H1 (cell line): ENCODE measurements around the gene DIPK1C. TPM values are rescaled to one million over a fixed set of nuclear protein-coding genes. Genes with fewer than 3 reads are reported as not detected.

Experiments
- CTCF ChIA-PET: fragments of 300-600 bp; sonication (Branson Sonifier 250); formaldehyde crosslinking; loops from one replicate; lab custom pipeline; 2021; ENCODE audit not compliant: partially characterized antibody; lab: Charles Lee
- POLR2A ChIA-PET: fragments of 300-600 bp; sonication (Branson Sonifier 250); formaldehyde crosslinking; loops from one replicate; lab custom pipeline; 2021; ENCODE audit warnings: inconsistent platforms; ENCODE audit not compliant: partially characterized antibody; lab: Charles Lee
- DNase-seq, 2 experiments: peaks; one replicate each; pipeline versions ENCODE4 v3.0.0 to v3.0.0-alpha.2; 2010 to 2022; ENCODE audit warnings: low spot score in 2 of 2, low read depth in 1 of 2, mixed read lengths in 1 of 2
- FAIRE-seq: peaks from 2 replicates; lab custom pipeline; 2011; peaks lifted over from hg19 to GRCh38; lab: Jason Lieb, UNC
- H2AFZ ChIP-seq: 2 replicates; pipeline ENCODE4 v1.8.1; 2012; ENCODE audit warnings: low read length, inconsistent platforms
- H2AK5ac ChIP-seq: 2 replicates; pipeline ENCODE4 v1.6.1; 2013; ENCODE audit warnings: low read depth, low read length
- H2BK120ac ChIP-seq: replicated peaks from 2 replicates; pipeline ENCODE3; 2013; ENCODE audit warnings: low read depth, low read length, inconsistent platforms
- H2BK12ac ChIP-seq: 2 replicates; pipeline ENCODE4 v1.6.1; 2013; ENCODE audit warnings: low read depth, low read length
- H2BK15ac ChIP-seq: 2 replicates; pipeline ENCODE4 v1.6.1; 2013; ENCODE audit warnings: low read length
- H2BK20ac ChIP-seq: 2 replicates; pipeline ENCODE4 v1.6.1; 2013; ENCODE audit warnings: low read length
- H2BK5ac ChIP-seq: 2 replicates; pipeline ENCODE4 v1.6.1; 2013; ENCODE audit warnings: low read depth, low read length
- H3K14ac ChIP-seq: 2 replicates; pipeline ENCODE4 v1.6.1; 2013; ENCODE audit warnings: inconsistent platforms; ENCODE audit not compliant: insufficient read length
- H3K18ac ChIP-seq: 2 replicates; pipeline ENCODE4 v1.6.1; 2013; ENCODE audit warnings: low read length; ENCODE audit errors: extremely low read depth
- H3K23ac ChIP-seq: 2 replicates; pipeline ENCODE4 v1.6.1; 2013; ENCODE audit warnings: inconsistent platforms; ENCODE audit not compliant: insufficient read length
- H3K23me2 ChIP-seq: 2 replicates; pipeline ENCODE4 v1.6.1; 2013; ENCODE audit warnings: low read depth, low read length
- H3K27ac ChIP-seq: 2 replicates; pipeline ENCODE4 v1.6.1; 2011; ENCODE audit warnings: low read depth, low read length, inconsistent platforms
- H3K27me3 ChIP-seq, 4 experiments: replicated peaks in 1 of 4; 1 replicate in 1 of 4; 2 replicates in 3 of 4; pipeline versions ENCODE4 v1.6.1 to v1.8.1; 2011 to 2013; ENCODE audit warnings: low read length in 3 of 4, mild to moderate bottlenecking in 3 of 4, inconsistent platforms in 2 of 4, mixed read lengths in 2 of 4, moderate library complexity in 1 of 4; ENCODE audit not compliant: control insufficient read depth in 3 of 4, insufficient read depth in 3 of 4; ENCODE audit errors: extremely low read depth in 1 of 4
- H3K36me3 ChIP-seq, 4 experiments: 2 replicates each; pipeline versions ENCODE4 v1.6.1 to v1.8.1; 2011 to 2013; ENCODE audit warnings: mild to moderate bottlenecking in 4 of 4, low read length in 3 of 4, moderate library complexity in 2 of 4, control low read depth in 1 of 4, inconsistent platforms in 1 of 4; ENCODE audit not compliant: insufficient read depth in 4 of 4, control insufficient read depth in 2 of 4
- H3K4ac ChIP-seq: replicated peaks from 2 replicates; pipeline ENCODE3; 2013; ENCODE audit warnings: low read length, low read depth, mixed read lengths, inconsistent platforms; ENCODE audit not compliant: insufficient read length
- H3K4me1 ChIP-seq, 4 experiments: replicated peaks in 1 of 4; 1 replicate in 1 of 4; 2 replicates in 3 of 4; pipeline versions ENCODE4 v1.6.1 to v1.8.1; 2011 to 2013; ENCODE audit warnings: low read length in 3 of 4, inconsistent platforms in 2 of 4, mixed read lengths in 1 of 4; ENCODE audit not compliant: insufficient read depth in 4 of 4, control insufficient read depth in 3 of 4
- H3K4me2 ChIP-seq, 2 experiments: 2 replicates each; pipeline versions ENCODE4 v1.6.1 to v1.8.1; 2011 to 2013; ENCODE audit warnings: low read depth in 2 of 2, low read length in 2 of 2, control low read depth in 1 of 2, inconsistent platforms in 1 of 2, mild to moderate bottlenecking in 1 of 2; ENCODE audit not compliant: insufficient read depth in 1 of 2
- H3K4me3 ChIP-seq, 4 experiments: fragments of 200-600, 300-600 bp in 1 of 4; sonication (generic), shearing (Covaris generic), sonication (Bioruptor Twin) in 1 of 4; 2 replicates each; pipeline versions ENCODE4 v1.5.1 to v1.8.1; 2011 to 2016; ENCODE audit warnings: low read length in 4 of 4, low read depth in 3 of 4, control low read depth in 2 of 4, inconsistent platforms in 2 of 4, mild to moderate bottlenecking in 2 of 4, mixed read lengths in 1 of 4, moderate library complexity in 1 of 4; ENCODE audit not compliant: insufficient read depth in 2 of 4; ENCODE audit errors: extremely low read depth in 1 of 4
- H3K56ac ChIP-seq: replicated peaks from 2 replicates; pipeline ENCODE3; 2013; ENCODE audit warnings: low read depth, mild to moderate bottlenecking, mixed read lengths, low read length, inconsistent platforms; ENCODE audit not compliant: insufficient read length
- H3K79me1 ChIP-seq: 2 replicates; pipeline ENCODE4 v1.6.1; 2013; ENCODE audit warnings: low read depth, low read length, control low read depth
- H3K79me2 ChIP-seq, 2 experiments: 2 replicates each; pipeline versions ENCODE4 v1.6.1 to v1.8.1; 2012 to 2013; ENCODE audit warnings: low read length in 2 of 2, mild to moderate bottlenecking in 2 of 2, inconsistent platforms in 1 of 2; ENCODE audit not compliant: insufficient read depth in 2 of 2, control insufficient read depth in 1 of 2
- H3K9ac ChIP-seq, 4 experiments: replicated peaks in 1 of 4; 1 replicate in 1 of 4; 2 replicates in 3 of 4; pipeline versions ENCODE4 v1.6.1 to v1.8.1; 2011 to 2013; ENCODE audit warnings: low read depth in 3 of 4, low read length in 3 of 4, control low read depth in 2 of 4, mild to moderate bottlenecking in 2 of 4, moderate library complexity in 2 of 4, inconsistent platforms in 1 of 4; ENCODE audit errors: extremely low read depth in 1 of 4
- H3K9me3 ChIP-seq, 2 experiments: 2 replicates each; pipeline versions ENCODE4 v1.6.1 to v1.8.1; 2012 to 2013; ENCODE audit warnings: mild to moderate bottlenecking in 2 of 2, moderate library complexity in 2 of 2, control low read depth in 1 of 2, inconsistent platforms in 1 of 2, low read depth in 1 of 2, low read length in 1 of 2, mixed read lengths in 1 of 2; ENCODE audit not compliant: insufficient read depth in 2 of 2
- H4K20me1 ChIP-seq, 2 experiments: replicated peaks in 1 of 2; 2 replicates each; pipeline versions ENCODE3 to v1.8.1; 2011 to 2013; ENCODE audit warnings: inconsistent platforms in 2 of 2, low read length in 2 of 2, mild to moderate bottlenecking in 1 of 2; ENCODE audit not compliant: insufficient read depth in 2 of 2, control insufficient read depth in 1 of 2
- H4K5ac ChIP-seq: 2 replicates; pipeline ENCODE4 v1.6.1; 2013; ENCODE audit warnings: low read length, low read depth, mixed read lengths, inconsistent platforms; ENCODE audit not compliant: insufficient read length
- H4K8ac ChIP-seq: 2 replicates; pipeline ENCODE4 v1.8.0; 2013; ENCODE audit warnings: mild to moderate bottlenecking, moderate library complexity, low read length, inconsistent platforms; ENCODE audit not compliant: insufficient read depth; ENCODE audit errors: extremely low read depth
- H4K91ac ChIP-seq: replicated peaks from 2 replicates; pipeline ENCODE3; 2013; ENCODE audit warnings: low read length, mixed read lengths, inconsistent platforms; ENCODE audit not compliant: insufficient read length
- CREB1 ChIP-seq: IDR thresholded peaks from 2 replicates; pipeline ENCODE4 v1.6.1; 2012; ENCODE audit warnings: inconsistent platforms
- FOSL1 ChIP-seq: IDR thresholded peaks from 2 replicates; pipeline ENCODE4 v1.6.1; 2011; ENCODE audit warnings: mild to moderate bottlenecking, low read depth, low read length, moderate library complexity; ENCODE audit not compliant: insufficient read depth
- NRF1 ChIP-seq: IDR thresholded peaks from 2 replicates; pipeline ENCODE4 v1.6.1; 2011; ENCODE audit warnings: mild to moderate bottlenecking, low read depth, low read length, improper control_type of control experiment
- RXRA ChIP-seq: IDR thresholded peaks from 2 replicates; pipeline ENCODE4 v1.6.1; 2011; ENCODE audit warnings: low read depth, mild to moderate bottlenecking, low read length, moderate library complexity; ENCODE audit not compliant: insufficient read depth
- WGBS, 2 experiments: shearing (Covaris generic) in 1 of 2; methylation state at CpG; one replicate each; pipeline versions ENCODE4 v1.1.6 to v1.1.7; 2013 to 2015; ENCODE audit warnings: low lambda C conversion rate in 2 of 2, mixed read lengths in 2 of 2, inconsistent platforms in 1 of 2, low coverage in 1 of 2, missing lambda C conversion rate in 1 of 2; ENCODE audit not compliant: insufficient replicate concordance in 2 of 2, insufficient coverage in 1 of 2, insufficient read length in 1 of 2; ENCODE audit errors: extremely low coverage in 1 of 2, missing lambda C conversion rate in 1 of 2; 5-methylcytosine and 5-hydroxymethylcytosine counted together
- polyA plus RNA-seq, 7 experiments: library from polyadenylated mRNA; depleted of rRNA in 3 of 7; stranded (reverse) in 5 of 7; unstranded in 2 of 7; fragments of >200 nt in 5 of 7; fragments of 200-250 nt in 2 of 7; gene quantifications; 1 replicate in 5 of 7; 2 replicates in 1 of 7; 4 replicates in 1 of 7; pipeline versions ENCODE4 v1.2.1 to v1.2.3, GENCODE V29; 2011 to 2013; ENCODE audit warnings: missing spikeins in 2 of 7, mixed read lengths in 2 of 7
- total RNA-seq: library from RNA; stranded (reverse); fragmentation: NEBNext Ultra II Directional; extraction: Animal tissue kit (Norgen Biotek cat#: 25700); gene quantifications from 2 replicates; pipeline ENCODE4 v1.2.1, GENCODE V29; 2021
- TF ChIP-seq, protein P1 (sequence below): IDR thresholded peaks from 2 replicates; pipeline ENCODE4 v1.6.1; 2011; ENCODE audit warnings: low read depth, mild to moderate bottlenecking, low read length; ENCODE audit not compliant: insufficient read depth

DIPK1C gene
- total and polyA plus RNA-seq, 2 of the 8 experiments (the other 6 are each of a cell fraction or from before 2014, with no cell fraction given), result 0.08 TPM; not detected in 1

GRCh38 chr18:74446178-74446577 is 10.9 kb downstream of the DIPK1C start:
- Histone ChIP-seq H3K23me2 (no peaks in the 10 kb centered on the region), H3K27me3 (no peaks in the 10 kb centered on the region; a peak in 1 of 7 replicates), H3K18ac (no peak overlapping the region; the same call in 1 of the 2 replicates), H4K20me1 (no peaks in the 10 kb centered on the region), H3K27ac (no peak overlapping the region), H2BK120ac (no peak overlapping the region), H2BK20ac (no peak overlapping the region), H3K9ac (no peak overlapping the region), H2BK15ac (no peak overlapping the region; the same call in 1 of the 2 replicates), H4K5ac (no peak overlapping the region), H3K4me2 (no peak overlapping the region), H4K91ac (no peak overlapping the region), H4K8ac (no peak overlapping the region), H2BK12ac (no peak overlapping the region), H2AK5ac (no peak overlapping the region), H2AFZ (peak overlapping the region; percentile 39; the same call in 1 of the 2 replicates), H3K23ac (no peak overlapping the region), H3K79me2 (no peaks in the 10 kb centered on the region), H3K36me3 (no peaks in the 10 kb centered on the region; a peak in 1 of 8 replicates), H3K4ac (no peak overlapping the region), H3K4me3 (no peak overlapping the region), H3K14ac (no peak overlapping the region), H3K79me1 (no peaks in the 10 kb centered on the region), H2BK5ac (no peak overlapping the region), H3K4me1 (no peaks in the 10 kb centered on the region; a peak in 1 of 7 replicates), H3K56ac (no peak overlapping the region), H3K9me3 (no peaks in the 10 kb centered on the region)
- ChIA-PET POLR2A (interaction anchor here (1.5 kb wide), 1 partner anchor 12 kb away, joined by 6 read pairs; the partner anchor contains the start of gene DIPK1C), CTCF (interaction anchor here (0.7 to 2.4 kb wide), 2 partner anchors 14 to 47 kb away, joined by 3 to 15 read pairs; no protein-coding TSS in a partner anchor)
- DNase-seq, result no peak
- no peak for FAIRE-seq
- 83% methylated on average over 11 of the region's 11 CpGs; no CpG with 5 or more reads in 1 of the 2 experiments for WGBS, 2 experiments
- TF ChIP-seq RXRA, result no peak
- TF ChIP-seq NRF1, result no peak
- TF ChIP-seq, protein P1, sequence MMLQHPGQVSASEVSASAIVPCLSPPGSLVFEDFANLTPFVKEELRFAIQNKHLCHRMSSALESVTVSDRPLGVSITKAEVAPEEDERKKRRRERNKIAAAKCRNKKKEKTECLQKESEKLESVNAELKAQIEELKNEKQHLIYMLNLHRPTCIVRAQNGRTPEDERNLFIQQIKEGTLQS, result no peak
- TF ChIP-seq CREB1, result no peak
- no peak for TF ChIP-seq FOSL1
